Upper lobe of left lung (tissue), 4 donors: ENCODE results near the gene ZFYVE19.

Experiments
- CTCF ChIP-seq, 6 experiments: fragments of 450-650 bp in 4 of 6; fragments of 200-600 bp in 2 of 6; sonication (generic) in 2 of 6; IDR thresholded peaks; one replicate each; pipeline ENCODE4 v1.5.1; 2016 to 2019; ENCODE audit warnings: antibody characterized with exemption in 6 of 6
- POLR2A ChIP-seq, 4 donors: fragments of 450-650 bp; IDR thresholded peaks; one replicate each; pipeline ENCODE4 v1.5.1; 2016 to 2017; ENCODE audit warnings: antibody characterized with exemption in 4 of 4, mild to moderate bottlenecking in 2 of 4

- no peak for TF ChIP-seq CTCF (IDR thresholded peaks at IDR 0.05)
- TF ChIP-seq POLR2A (IDR thresholded peaks at IDR 0.05), result no peak
Observed at GRCh38 chr15:40766906-40767837, 39.7 kb upstream of the ZFYVE19 start.
